ENCODE data around the gene SCTR.
A peak's percentile ranks its signal among the peaks of the same experiment; 100 is the strongest.

Gene SCTR

GRCh38 chr2:119476301-119477112 is 47.8 kb downstream of the SCTR start:
- H3K4me1 ChIP-seq (ENCODE audit: control insufficient read depth in 5 of 5, insufficient read depth in 5 of 5, low read length in 5 of 5) = peaks cover 0 to 15% (median 11%) of the 10 kb centered on the region in 5 donors
- no peak overlapping the region for H3K9ac ChIP-seq (ENCODE audit: low read length in 5 of 5)
- H3K27me3 ChIP-seq (ENCODE audit: control insufficient read depth in 5 of 5, insufficient read depth in 4 of 5, low read length in 5 of 5) = peaks cover 0 to 2% (median 0%) of the 10 kb centered on the region in 5 donors
- no peaks in the 10 kb centered on the region for H3K9me3 ChIP-seq (ENCODE audit: control insufficient read depth in 5 of 5, low read length in 5 of 5)
- no peak overlapping the region for H3K27ac ChIP-seq (ENCODE audit: low read depth, low read length)
- no peaks in the 10 kb centered on the region for H3K36me3 ChIP-seq (ENCODE audit: control insufficient read depth in 5 of 5, insufficient read depth in 5 of 5, low read length in 5 of 5)
- H3K4me3 ChIP-seq (ENCODE audit: low read depth in 1 of 5, low read length in 5 of 5) = peak overlapping the region in 1 of 5 donors; percentile 31

- no peak overlapping the region for H3K4me3 ChIP-seq (ENCODE audit: low read depth in 1 of 5, low read length in 5 of 5)
- no peak overlapping the region for H3K27ac ChIP-seq (ENCODE audit: low read depth, low read length)
- peaks cover 0 to 15% (median 9%) of the 10 kb centered on the region in 5 donors for H3K4me1 ChIP-seq (ENCODE audit: control insufficient read depth in 5 of 5, insufficient read depth in 5 of 5, low read length in 5 of 5)
- H3K9me3 ChIP-seq (ENCODE audit: control insufficient read depth in 5 of 5, low read length in 5 of 5) = no peaks in the 10 kb centered on the region
- H3K27me3 ChIP-seq (ENCODE audit: control insufficient read depth in 5 of 5, insufficient read depth in 4 of 5, low read length in 5 of 5) = peaks cover 0 to 2% (median 0%) of the 10 kb centered on the region in 5 donors
- no peak overlapping the region for H3K9ac ChIP-seq (ENCODE audit: low read length in 5 of 5)
- H3K36me3 ChIP-seq (ENCODE audit: control insufficient read depth in 5 of 5, insufficient read depth in 5 of 5, low read length in 5 of 5) = no peaks in the 10 kb centered on the region
Measured at GRCh38 chr2:119475857-119476244, 48.4 kb downstream of the SCTR start.

GRCh38 chr2:119475225-119475856 is 48.9 kb downstream of the SCTR start:
- Histone ChIP-seq H3K4me1 (ENCODE audit: control insufficient read depth in 5 of 5, insufficient read depth in 5 of 5, low read length in 5 of 5) (peaks cover 0 to 15% (median 9%) of the 10 kb centered on the region in 5 donors), H3K36me3 (ENCODE audit: control insufficient read depth in 5 of 5, insufficient read depth in 5 of 5, low read length in 5 of 5) (no peaks in the 10 kb centered on the region), H3K9ac (ENCODE audit: low read length in 5 of 5) (no peak overlapping the region), H3K27me3 (ENCODE audit: control insufficient read depth in 5 of 5, insufficient read depth in 4 of 5, low read length in 5 of 5) (peaks cover 0 to 2% (median 0%) of the 10 kb centered on the region in 5 donors), H3K4me3 (ENCODE audit: low read depth in 1 of 5, low read length in 5 of 5) (no peak overlapping the region), H3K9me3 (ENCODE audit: control insufficient read depth in 5 of 5, low read length in 5 of 5) (no peaks in the 10 kb centered on the region), H3K27ac (ENCODE audit: low read depth, low read length) (no peak overlapping the region)

DNA sequence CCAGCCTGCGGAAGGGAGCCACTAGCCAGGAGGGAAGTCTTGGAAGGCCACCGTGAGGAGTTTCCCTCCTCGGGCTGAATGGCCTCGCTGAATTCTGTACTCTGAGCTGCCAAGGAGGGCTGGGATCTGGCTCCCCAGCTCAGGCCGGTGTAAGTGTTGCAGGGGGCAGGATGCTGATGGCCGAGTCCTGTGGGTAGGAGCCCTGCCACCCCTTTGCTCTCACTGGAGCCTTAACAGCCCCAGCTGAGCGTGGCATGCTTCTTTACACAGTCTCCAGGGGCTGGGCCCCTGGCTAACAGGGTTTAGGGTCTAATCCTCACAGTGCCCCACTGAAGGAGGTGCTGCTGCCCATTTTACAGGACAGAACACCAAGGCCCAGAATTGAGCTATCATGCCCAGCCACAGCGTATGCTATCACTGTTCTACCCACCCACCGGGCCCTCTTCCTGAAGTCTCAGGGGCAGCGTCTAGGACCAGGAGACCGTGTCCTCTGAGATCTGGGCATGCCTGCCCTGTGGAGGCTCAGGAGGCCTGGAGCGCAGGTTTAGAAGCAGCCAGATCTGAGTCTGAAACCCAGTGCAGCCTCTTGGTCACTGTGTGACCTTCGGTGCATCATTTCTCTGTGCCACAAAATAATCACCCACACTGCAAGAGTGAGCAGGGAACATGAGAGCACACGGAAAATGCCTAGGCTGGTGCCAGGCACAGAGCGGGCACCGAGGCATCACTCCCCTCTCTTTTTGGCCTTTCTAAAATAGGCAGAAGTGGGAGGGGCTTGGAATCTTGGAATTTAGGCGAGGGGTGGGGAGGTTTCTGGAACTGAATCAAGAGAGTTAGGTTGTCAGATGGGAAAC is 49.7 kb downstream of the SCTR start:
- H3K27ac ChIP-seq (ENCODE audit: low read depth, low read length) = no peak overlapping the region
- H3K9ac ChIP-seq (ENCODE audit: low read length in 5 of 5) = peak overlapping the region in 1 of 5 donors; percentile 11
- H3K9me3 ChIP-seq (ENCODE audit: control insufficient read depth in 5 of 5, low read length in 5 of 5) = no peaks in the 10 kb centered on the region
- H3K4me1 ChIP-seq (ENCODE audit: control insufficient read depth in 5 of 5, insufficient read depth in 5 of 5, low read length in 5 of 5) = peaks cover 0 to 15% (median 9%) of the 10 kb centered on the region in 5 donors
- peaks cover 0 to 2% (median 0%) of the 10 kb centered on the region in 5 donors for H3K27me3 ChIP-seq (ENCODE audit: control insufficient read depth in 5 of 5, insufficient read depth in 4 of 5, low read length in 5 of 5)
- H3K36me3 ChIP-seq (ENCODE audit: control insufficient read depth in 5 of 5, insufficient read depth in 5 of 5, low read length in 5 of 5) = no peaks in the 10 kb centered on the region
- no peak overlapping the region for H3K4me3 ChIP-seq (ENCODE audit: low read depth in 1 of 5, low read length in 5 of 5)

GRCh38 chr2:119473621-119474370 is 50.5 kb downstream of the SCTR start:
- Histone ChIP-seq H3K27ac (ENCODE audit: low read depth, low read length) (no peak overlapping the region), H3K9ac (ENCODE audit: low read length in 5 of 5) (peak overlapping the region in 1 of 5 donors; percentile 11), H3K4me1 (ENCODE audit: control insufficient read depth in 5 of 5, insufficient read depth in 5 of 5, low read length in 5 of 5) (peaks cover 0 to 15% (median 9%) of the 10 kb centered on the region in 5 donors), H3K36me3 (ENCODE audit: control insufficient read depth in 5 of 5, insufficient read depth in 5 of 5, low read length in 5 of 5) (no peaks in the 10 kb centered on the region), H3K9me3 (ENCODE audit: control insufficient read depth in 5 of 5, low read length in 5 of 5) (no peaks in the 10 kb centered on the region), H3K4me3 (ENCODE audit: low read depth in 1 of 5, low read length in 5 of 5) (no peak overlapping the region), H3K27me3 (ENCODE audit: control insufficient read depth in 5 of 5, insufficient read depth in 4 of 5, low read length in 5 of 5) (peaks cover 0 to under 1% (median 0%) of the 10 kb centered on the region in 5 donors)

- peaks cover 0 to 15% (median 9%) of the 10 kb centered on the region in 5 donors for H3K4me1 ChIP-seq (ENCODE audit: control insufficient read depth in 5 of 5, insufficient read depth in 5 of 5, low read length in 5 of 5)
- H3K27me3 ChIP-seq (ENCODE audit: control insufficient read depth in 5 of 5, insufficient read depth in 4 of 5, low read length in 5 of 5) = no peaks in the 10 kb centered on the region
- H3K27ac ChIP-seq (ENCODE audit: low read depth, low read length) = no peak overlapping the region
- H3K4me3 ChIP-seq (ENCODE audit: low read depth in 1 of 5, low read length in 5 of 5) = no peak overlapping the region
- no peak overlapping the region for H3K9ac ChIP-seq (ENCODE audit: low read length in 5 of 5)
- no peaks in the 10 kb centered on the region for H3K36me3 ChIP-seq (ENCODE audit: control insufficient read depth in 5 of 5, insufficient read depth in 5 of 5, low read length in 5 of 5)
- no peaks in the 10 kb centered on the region for H3K9me3 ChIP-seq (ENCODE audit: control insufficient read depth in 5 of 5, low read length in 5 of 5)
Measured at GRCh38 chr2:119472749-119473148, 51.5 kb downstream of the SCTR start.

GRCh38 chr2:119469661-119470297 is 54.5 kb downstream of the SCTR start:
- Histone ChIP-seq H3K9me3 (ENCODE audit: control insufficient read depth in 5 of 5, low read length in 5 of 5) (no peaks in the 10 kb centered on the region), H3K27ac (ENCODE audit: low read depth, low read length) (no peak overlapping the region), H3K9ac (ENCODE audit: low read length in 5 of 5) (no peak overlapping the region), H3K36me3 (ENCODE audit: control insufficient read depth in 5 of 5, insufficient read depth in 5 of 5, low read length in 5 of 5) (no peaks in the 10 kb centered on the region), H3K4me3 (ENCODE audit: low read depth in 1 of 5, low read length in 5 of 5) (no peak overlapping the region), H3K27me3 (ENCODE audit: control insufficient read depth in 5 of 5, insufficient read depth in 4 of 5, low read length in 5 of 5) (no peaks in the 10 kb centered on the region), H3K4me1 (ENCODE audit: control insufficient read depth in 5 of 5, insufficient read depth in 5 of 5, low read length in 5 of 5) (peaks cover 4 to 8% (median 6%) of the 10 kb centered on the region in 5 donors)

DNA sequence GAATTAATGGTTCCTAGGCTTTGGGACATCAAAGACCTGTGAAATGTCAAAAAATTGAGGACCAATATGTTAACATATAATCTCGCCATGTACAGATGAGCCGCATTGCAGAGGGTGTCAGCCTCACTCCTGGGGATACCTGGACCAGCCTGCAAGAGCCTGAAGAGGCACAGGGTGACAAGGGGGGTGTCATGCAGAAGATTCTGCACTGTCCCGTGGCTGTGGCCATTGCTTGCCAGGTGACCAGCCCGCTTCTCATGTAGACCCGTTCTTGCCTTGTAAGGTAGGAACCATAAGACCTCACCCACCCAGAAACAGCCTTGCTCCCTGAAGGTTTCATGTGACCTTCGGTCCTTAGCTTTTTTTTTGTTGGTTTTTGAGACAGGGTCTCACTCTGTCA is 55.2 kb downstream of the SCTR start:
- Histone ChIP-seq H3K36me3 (ENCODE audit: control insufficient read depth in 5 of 5, insufficient read depth in 5 of 5, low read length in 5 of 5) (no peaks in the 10 kb centered on the region), H3K27me3 (ENCODE audit: control insufficient read depth in 5 of 5, insufficient read depth in 4 of 5, low read length in 5 of 5) (no peaks in the 10 kb centered on the region), H3K4me3 (ENCODE audit: low read depth in 1 of 5, low read length in 5 of 5) (no peak overlapping the region), H3K4me1 (ENCODE audit: control insufficient read depth in 5 of 5, insufficient read depth in 5 of 5, low read length in 5 of 5) (peaks cover 4 to 13% (median 6%) of the 10 kb centered on the region in 5 donors), H3K9ac (ENCODE audit: low read length in 5 of 5) (no peak overlapping the region), H3K27ac (ENCODE audit: low read depth, low read length) (no peak overlapping the region), H3K9me3 (ENCODE audit: control insufficient read depth in 5 of 5, low read length in 5 of 5) (no peaks in the 10 kb centered on the region)
